ENCODE data around the gene ABLIM2. TPM values are rescaled to one million over a fixed set of nuclear protein-coding genes. Genes with fewer than 3 reads are reported as not detected.

Gene ABLIM2
- total and polyA plus RNA-seq, 2 of the 8 experiments (the other 6 are each of a cell fraction or from before 2014, with no cell fraction given) = 2.8 to 3.0 TPM

DNA sequence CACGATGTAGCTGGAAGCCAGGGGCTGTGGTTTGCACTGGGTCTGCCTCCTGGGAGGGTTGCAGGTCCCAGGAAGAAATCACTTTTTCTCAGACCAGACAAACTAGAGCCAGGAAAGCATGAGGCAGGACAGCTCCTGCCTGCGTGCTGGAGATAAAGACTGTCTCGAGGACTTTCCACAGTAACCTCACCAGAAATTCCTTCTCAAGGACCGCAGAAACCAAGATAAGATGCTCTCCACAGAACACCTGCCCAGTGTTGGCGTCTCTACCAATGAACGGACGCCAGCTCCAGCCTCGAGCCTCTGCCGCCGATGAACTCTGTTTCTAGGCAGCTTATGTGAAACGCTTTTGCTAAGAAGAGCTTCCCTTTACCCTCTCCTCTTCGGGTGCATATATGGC is 142.1 kb downstream of the ABLIM2 start:
- H2AK5ac ChIP-seq (ENCODE audit: low read depth, low read length) = no peak overlapping the region
- DNase-seq (ENCODE audit: low read depth in 1 of 2, low spot score in 2 of 2) (no peak), FAIRE-seq (no peak)
- no peak overlapping the region for H3K27ac ChIP-seq (ENCODE audit: low read depth, low read length)
- H3K4ac ChIP-seq (replicated peaks; ENCODE audit: insufficient read length, low read depth, low read length) = no peak overlapping the region
- no peak overlapping the region for H3K14ac ChIP-seq (ENCODE audit: insufficient read length)
- no peak overlapping the region for H3K4me3 ChIP-seq (ENCODE audit: extremely low read depth in 1 of 4, insufficient read depth in 2 of 4, low read depth in 3 of 4, low read length in 4 of 4)
- H3K9ac ChIP-seq (replicated peaks in 1 of 4; ENCODE audit: extremely low read depth in 1 of 4, low read depth in 3 of 4, low read length in 3 of 4) = no peak overlapping the region
- H4K20me1 ChIP-seq (replicated peaks in 1 of 2; ENCODE audit: control insufficient read depth in 1 of 2, insufficient read depth in 2 of 2, low read length in 2 of 2) = peaks cover 0 to 1% of the 10 kb centered on the region in 2 experiments
- H2BK5ac ChIP-seq (ENCODE audit: low read depth, low read length) = no peak overlapping the region
- H2BK20ac ChIP-seq (ENCODE audit: low read length) = no peak overlapping the region
- no peak overlapping the region for H2AFZ ChIP-seq (ENCODE audit: low read length)
- ChIA-PET POLR2A (ENCODE audit: partially characterized antibody) (interaction anchor here (0.5 kb wide), 1 partner anchor 203 kb away, joined by 3 read pairs; no protein-coding TSS in a partner anchor), CTCF (ENCODE audit: partially characterized antibody) (interaction anchor here (0.6 to 1.8 kb wide), 13 partner anchors 10 to 230 kb away, joined by 3 to 8 read pairs (median 5); no protein-coding TSS in a partner anchor)
- H3K79me1 ChIP-seq (ENCODE audit: low read depth, low read length) = no peaks in the 10 kb centered on the region
- H3K18ac ChIP-seq (ENCODE audit: extremely low read depth, low read length) = no peak overlapping the region
- H2BK15ac ChIP-seq (ENCODE audit: low read length) = no peak overlapping the region
- H4K5ac ChIP-seq (ENCODE audit: insufficient read length, low read depth, low read length) = no peak overlapping the region
- TF ChIP-seq GTF2F1 (IDR thresholded peaks at IDR 0.05; ENCODE audit: borderline replicate concordance, low read depth, low read length) (no peak), CBX8 (IDR thresholded peaks at IDR 0.05; ENCODE audit: borderline replicate concordance, low read depth, low read length) (no peak), SRF (IDR thresholded peaks at IDR 0.05; ENCODE audit: low read depth, low read length) (no peak), NANOG (IDR thresholded peaks at IDR 0.05; ENCODE audit: insufficient read depth, low read depth, low read length, poor library complexity, severe bottlenecking) (no peak), KDM5A (IDR thresholded peaks at IDR 0.05; ENCODE audit: low read length) (no peak), RBBP5 (IDR thresholded peaks at IDR 0.05; ENCODE audit: borderline replicate concordance, low read depth, low read length) (no peak), POLR2AphosphoS5 (IDR thresholded peaks at IDR 0.05; ENCODE audit: low read depth, low read length) (no peak), PHF8 (conservative IDR thresholded peaks at IDR 0.05; ENCODE audit: low read depth, low read length) (no peak), NRF1 (IDR thresholded peaks at IDR 0.05; ENCODE audit: low read depth, low read length) (no peak), BCL11A (IDR thresholded peaks at IDR 0.05; ENCODE audit: low read depth in 2 of 2, low read length in 2 of 2) (no peak), RFX5 (IDR thresholded peaks at IDR 0.05; ENCODE audit: borderline replicate concordance, low read depth, low read length) (no peak), FOSL1 (IDR thresholded peaks at IDR 0.05; ENCODE audit: insufficient read depth, low read depth, low read length) (no peak), SP4 (IDR thresholded peaks at IDR 0.05; ENCODE audit: low read length) (no peak)
- H3K56ac ChIP-seq (replicated peaks; ENCODE audit: insufficient read length, low read depth, low read length) = no peak overlapping the region
- no peaks in the 10 kb centered on the region; a peak in 1 of 8 replicates for H3K36me3 ChIP-seq (ENCODE audit: control insufficient read depth in 2 of 4, insufficient read depth in 4 of 4, low read length in 3 of 4)
- H3K9me3 ChIP-seq (ENCODE audit: insufficient read depth in 2 of 2, low read depth in 1 of 2, low read length in 1 of 2) = no peaks in the 10 kb centered on the region
- WGBS, 2 experiments (ENCODE audit: extremely low coverage in 1 of 2, insufficient coverage in 1 of 2, insufficient read length in 1 of 2, insufficient replicate concordance in 2 of 2, low coverage in 1 of 2, low lambda C conversion rate in 2 of 2, missing lambda C conversion rate in 1 of 2) = 95% methylated on average over 12 of the region's 12 CpGs; no CpG with 5 or more reads in 1 of the 2 experiments
- H3K23ac ChIP-seq (ENCODE audit: insufficient read length) = no peak overlapping the region
- peaks cover 11% of the 10 kb centered on the region; the same call in 1 of the 2 replicates for H3K23me2 ChIP-seq (ENCODE audit: low read depth, low read length)
- no peaks in the 10 kb centered on the region for H3K79me2 ChIP-seq (ENCODE audit: control insufficient read depth in 1 of 2, insufficient read depth in 2 of 2, low read length in 2 of 2)
- H2BK120ac ChIP-seq (replicated peaks; ENCODE audit: low read depth, low read length) = no peak overlapping the region
- H4K8ac ChIP-seq (ENCODE audit: extremely low read depth, insufficient read depth, low read length) = no peak overlapping the region
- no peaks in the 10 kb centered on the region for H3K27me3 ChIP-seq (replicated peaks in 1 of 4; ENCODE audit: control insufficient read depth in 3 of 4, extremely low read depth in 1 of 4, insufficient read depth in 3 of 4, low read length in 3 of 4)
- H3K4me1 ChIP-seq (replicated peaks in 1 of 4; ENCODE audit: control insufficient read depth in 3 of 4, insufficient read depth in 4 of 4, low read length in 3 of 4) = peaks cover 0 to 1% (median 0%) of the 10 kb centered on the region in 4 experiments; a peak in 3 of 7 replicates
- H3K4me2 ChIP-seq (ENCODE audit: insufficient read depth in 1 of 2, low read depth in 2 of 2, low read length in 2 of 2) = no peak overlapping the region
- H4K91ac ChIP-seq (replicated peaks; ENCODE audit: insufficient read length, low read length) = no peak overlapping the region
- no peak overlapping the region for H2BK12ac ChIP-seq (ENCODE audit: low read depth, low read length)

Data from H1 (cell line).